DMS153 treated with DMSO at 0.1 percent for 48 hours (cell line): ENCODE data around the gene PPP3CB.
A peak's percentile ranks its signal among the peaks of the same experiment; 100 is the strongest.

Experiments
- DNase-seq: peaks from one replicate; lab custom pipeline; 2025; ENCODE audit not compliant: unreplicated experiment; lab: John Stamatoyannopoulos, UW

The PPP3CB gene

GRCh38 chr10:73495884-73496674 is at the start of gene PPP3CB:
Gene PPP3CB (minus strand): TSS chr10:73496024. CDS start chr10:73495889, 135 bp downstream.
- DNase-seq: peak; percentile 77

GRCh38 chr10:73545357-73545756 is 49.5 kb upstream of the PPP3CB start:
- no peak for DNase-seq

- DNase-seq: no peak
Measured at GRCh38 chr10:73537709-73538108, 41.9 kb upstream of the PPP3CB start.

GRCh38 chr10:73537288-73537687 is 41.5 kb upstream of the PPP3CB start:
- no peak for DNase-seq

- DNase-seq: no peak
Measured at GRCh38 chr10:73534857-73535256, 39.0 kb upstream of the PPP3CB start.

- DNase-seq: peak; percentile 72
Measured at GRCh38 chr10:73529089-73529832, 33.4 kb upstream of the PPP3CB start.

GRCh38 chr10:73522263-73522662 is 26.4 kb upstream of the PPP3CB start:
- DNase-seq: no peak

GRCh38 chr10:73519336-73519735 is 23.5 kb upstream of the PPP3CB start:
- DNase-seq: no peak

- no peak for DNase-seq
Measured at GRCh38 chr10:73517166-73517888, 21.5 kb upstream of the PPP3CB start.

GRCh38 chr10:73512207-73512743 is 16.5 kb upstream of the PPP3CB start:
- no peak for DNase-seq

GRCh38 chr10:73509695-73510094 is 13.9 kb upstream of the PPP3CB start:
- no peak for DNase-seq

- no peak for DNase-seq
Measured at GRCh38 chr10:73506491-73506890, 10.7 kb upstream of the PPP3CB start.

- no peak for DNase-seq
Measured at GRCh38 chr10:73506074-73506473, 10.2 kb upstream of the PPP3CB start.

GRCh38 chr10:73503037-73503436 is 7.2 kb upstream of the PPP3CB start:
- no peak for DNase-seq

GRCh38 chr10:73501651-73502050 is 5.8 kb upstream of the PPP3CB start:
- DNase-seq: no peak

- no peak for DNase-seq
Measured at GRCh38 chr10:73497623-73498022, 1.8 kb upstream of the PPP3CB start.

- peak; percentile 76 for DNase-seq
Measured at GRCh38 chr10:73495226-73495883, 469 bp downstream of the PPP3CB start.

GRCh38 chr10:73494877-73495225 is 973 bp downstream of the PPP3CB start:
- no peak for DNase-seq

- DNase-seq: no peak
Measured at GRCh38 chr10:73494213-73494612, 1.6 kb downstream of the PPP3CB start.

- DNase-seq: no peak
Measured at GRCh38 chr10:73493781-73494180, 2.0 kb downstream of the PPP3CB start.

GRCh38 chr10:73486601-73487000 is 9.2 kb downstream of the PPP3CB start:
- no peak for DNase-seq
